Esophagus muscularis mucosa (tissue), 4 donors: ENCODE results near the gene LINC00632. TPM values are rescaled to one million over a fixed set of nuclear protein-coding genes. Genes with fewer than 3 reads are reported as not detected.

ENCODE experiments used
- DNase-seq: peaks from one replicate; pipeline ENCODE4 v3.0.0-alpha.2; 2017; ENCODE audit errors: extremely low spot score
- H3K27ac ChIP-seq, 4 donors: fragments of 200-600 bp; sonication (generic); replicated peaks in 1 of 4; 1 replicate in 3 of 4; 2 replicates in 1 of 4; pipeline ENCODE4 v1.5.1; 2016 to 2019; ENCODE audit warnings: mild to moderate bottlenecking in 1 of 4
- H3K27me3 ChIP-seq, 4 donors: fragments of 200-600 bp; sonication (generic); one replicate each; pipeline versions ENCODE4 v1.5.1 to v1.6.0; 2016 to 2019
- H3K36me3 ChIP-seq, 4 donors: fragments of 200-600 bp; sonication (generic); one replicate each; pipeline ENCODE4 v1.5.1; 2016 to 2019
- H3K4me1 ChIP-seq, 4 donors: fragments of 200-600 bp; sonication (generic); one replicate each; pipeline ENCODE4 v1.5.1; 2016 to 2019
- H3K4me3 ChIP-seq, 4 donors: fragments of 200-600 bp; sonication (generic); 1 replicate in 2 of 4; 2 replicates in 2 of 4; pipeline ENCODE4 v1.5.1; 2016 to 2019; ENCODE audit warnings: mild to moderate bottlenecking in 4 of 4, moderate library complexity in 1 of 4
- H3K9me3 ChIP-seq, 4 donors: fragments of 200-600 bp; sonication (generic); 1 replicate in 3 of 4; 2 replicates in 1 of 4; pipeline ENCODE4 v1.5.1; 2016 to 2019
- CTCF ChIP-seq, 3 experiments: fragments of 200-600 bp in 2 of 3; fragments of 450-650 bp in 1 of 3; sonication (generic) in 2 of 3; IDR thresholded peaks; one replicate each; pipeline ENCODE4 v1.5.1; 2017 to 2019; ENCODE audit warnings: antibody characterized with exemption in 3 of 3, mild to moderate bottlenecking in 2 of 3, moderate library complexity in 1 of 3
- EP300 ChIP-seq: sonication (generic); formaldehyde crosslinking; IDR thresholded peaks from one replicate; pipeline ENCODE4 v1.6.1; 2017; ENCODE audit warnings: antibody characterized with exemption
- POLR2A ChIP-seq: fragments of 450-650 bp; IDR thresholded peaks from one replicate; pipeline ENCODE4 v1.6.1; 2017; ENCODE audit warnings: antibody characterized with exemption, moderate library complexity, mild to moderate bottlenecking, low read depth
- POLR2AphosphoS5 ChIP-seq, 2 donors: sonication (generic); formaldehyde crosslinking; IDR thresholded peaks; one replicate each; pipeline ENCODE4 v1.6.1; 2017; ENCODE audit warnings: antibody characterized with exemption in 2 of 2
- WGBS: methylation state at CpG from one replicate; pipeline ENCODE4 v1.1.5; 2018; 5-methylcytosine and 5-hydroxymethylcytosine counted together
- intact Hi-C: fragments of 100-400 bp; cut with DNase I; formaldehyde crosslinking; loops from one replicate; pipeline ENCODE4 v1.15.1; 2023
- total RNA-seq, 4 donors: library from RNA; depleted of rRNA; stranded (reverse); fragments of >200 nt; gene quantifications; one replicate each; pipeline versions ENCODE4 v1.1.0 to v1.2.1, GENCODE V29; 2016

The LINC00632 gene
- total RNA-seq, 4 donors from 2014 or later, result 11.4 to 22.8 (median 14.9) TPM

GRCh38 chrX:140822861-140823260 lies 113.3 kb downstream of the LINC00632 start:
- H3K9me3 ChIP-seq, result no peaks in the 10 kb centered on the region
- no peak for DNase-seq
- H3K4me1 ChIP-seq, result no peaks in the 10 kb centered on the region
- no peaks in the 10 kb centered on the region for H3K36me3 ChIP-seq
- intact Hi-C loops, result no loop called here
- 57% methylated on average over 3 of the region's 3 CpGs for WGBS
- no peak overlapping the region for H3K4me3 ChIP-seq
- peaks cover 0 to 4% (median 0%) of the 10 kb centered on the region in 4 donors for H3K27me3 ChIP-seq
- TF ChIP-seq POLR2AphosphoS5 (IDR thresholded peaks at IDR 0.05), result no peak
- no peak for TF ChIP-seq EP300
- no peak for TF ChIP-seq POLR2A
- no peak for TF ChIP-seq CTCF (IDR thresholded peaks at IDR 0.05)
- H3K27ac ChIP-seq, result no peak overlapping the region

GRCh38 chrX:140836874-140837273 lies 127.3 kb downstream of the LINC00632 start:
- intact Hi-C loops, result no loop called here
- Histone ChIP-seq H3K4me1 (no peaks in the 10 kb centered on the region), H3K27me3 (no peaks in the 10 kb centered on the region), H3K27ac (no peak overlapping the region), H3K36me3 (no peaks in the 10 kb centered on the region), H3K4me3 (no peak overlapping the region), H3K9me3 (no peaks in the 10 kb centered on the region)
- TF ChIP-seq EP300 (no peak), POLR2A (no peak), CTCF (IDR thresholded peaks at IDR 0.05) (no peak), POLR2AphosphoS5 (IDR thresholded peaks at IDR 0.05) (no peak)
- no peak for DNase-seq
- 67% methylated on average over 2 of the region's 2 CpGs for WGBS

Other genes with a start within 250 kb of the LINC00632 start
- not detected for gene SOX3, start 204.7 kb upstream of the LINC00632 start, total RNA-seq